Stimulated activated CD8-positive, alpha-beta memory T cell treated with anti-CD3 and anti-CD28 coated beads, Interleukin-15, amount 100 ng/mL, for 24 hours (primary cell): ENCODE data around the gene SLC39A5.
"Not testable (repeated sequence)": the region's sequence is repeated elsewhere in the genome, so short reads cannot be mapped to it uniquely, and the experiment has no call there.

Experiments used
- DNase-seq: peaks from one replicate; pipeline ENCODE4 v3.0.0-alpha.2; 2020; ENCODE audit warnings: low read depth

SLC39A5 gene

GRCh38 chr12:56278905-56279304 lies 49.1 kb downstream of the SLC39A5 start:
- DNase-seq: no peak

- DNase-seq: no peak
Measured at GRCh38 chr12:56280849-56281248, 51.0 kb downstream of the SLC39A5 start.

- no peak for DNase-seq
Measured at GRCh38 chr12:56282030-56282429, 52.2 kb downstream of the SLC39A5 start.

GRCh38 chr12:56282579-56282978 lies 52.7 kb downstream of the SLC39A5 start:
- no peak for DNase-seq

GRCh38 chr12:56284263-56284662 lies 54.4 kb downstream of the SLC39A5 start:
- DNase-seq: not testable (repeated sequence)

- DNase-seq: no peak
Measured at GRCh38 chr12:56286044-56286830, 56.4 kb downstream of the SLC39A5 start.
